K562 (cell line): ENCODE data around the gene MDC1. TPM values are rescaled to one million over a fixed set of nuclear protein-coding genes. Genes with fewer than 3 reads are reported as not detected.

Experiments used
- ATAC-seq: fragments of 200-7000 bp; cut with Tn5 transposase; 3 replicates; pipeline ENCODE4 v1.9.1; 2020; ENCODE audit warnings: moderate library complexity
- BruUV-seq: library from RNA; stranded (reverse); fragments of 400-500 nt; replicated peaks from 2 replicates; lab custom pipeline; 2021; lab: Mats Ljungman, UMichigan
- CTCF ChIA-PET: fragments of 300-600 bp; formaldehyde crosslinking; extraction: SDS; loops from one replicate; lab custom pipeline; 2021; ENCODE audit warnings: low intra/inter-chr PET ratio; lab: Yijun Ruan, JAX
- POLR2A ChIA-PET: fragments of 300-600, 350-650 bp; sonication (Branson Sonifier 250); formaldehyde crosslinking; extraction: SDS; loops from one replicate; lab custom pipeline; 2021; ENCODE audit warnings: antibody characterized with exemption, inconsistent platforms; lab: Yijun Ruan, JAX
- DNase-seq, 4 experiments: peaks; one replicate each; pipeline versions ENCODE4 v3.0.0 to v3.0.0-alpha.2; 2011 to 2018; ENCODE audit warnings: low spot score in 3 of 4, mixed read lengths in 3 of 4; ENCODE audit errors: extremely low read depth in 1 of 4
- FAIRE-seq: peaks from 2 replicates; lab custom pipeline; 2011; peaks lifted over from hg19 to GRCh38; lab: Jason Lieb, UNC
- H2AFZ ChIP-seq: 2 replicates; pipeline ENCODE4 v1.6.0; 2011; ENCODE audit warnings: low read depth, low read length, control low read depth, inconsistent platforms
- H3K27ac ChIP-seq: fragments of 200-600 bp; 3 replicates; pipeline ENCODE4 v1.8.0; 2011; ENCODE audit warnings: low read depth, mild to moderate bottlenecking, control low read depth, inconsistent platforms, low read length, moderate library complexity, mixed read lengths; ENCODE audit errors: extremely low read depth
- H3K27me3 ChIP-seq, 2 experiments: fragments of 300-600 bp in 1 of 2; 2 replicates in 1 of 2; 3 replicates in 1 of 2; pipeline versions ENCODE4 v1.6.0 to v1.8.0; 2011; ENCODE audit warnings: inconsistent platforms in 2 of 2, low read length in 2 of 2, mild to moderate bottlenecking in 1 of 2, mixed read lengths in 1 of 2, moderate library complexity in 1 of 2; ENCODE audit not compliant: control insufficient read depth in 2 of 2, insufficient read depth in 2 of 2
- H3K36me3 ChIP-seq: fragments of 300-600 bp; 3 replicates; pipeline ENCODE4 v1.8.0; 2011; ENCODE audit warnings: mild to moderate bottlenecking, low read length, inconsistent platforms; ENCODE audit not compliant: control insufficient read depth, insufficient read depth
- H3K4me1 ChIP-seq, 2 experiments: fragments of 200-600 bp in 1 of 2; replicated peaks in 1 of 2; 2 replicates in 1 of 2; 3 replicates in 1 of 2; pipeline versions ENCODE4 v1.5.1 to v1.8.0; 2011; ENCODE audit warnings: inconsistent platforms in 2 of 2, low read length in 2 of 2, mild to moderate bottlenecking in 1 of 2, mixed read lengths in 1 of 2, moderate library complexity in 1 of 2; ENCODE audit not compliant: control insufficient read depth in 2 of 2, insufficient read depth in 2 of 2
- H3K4me2 ChIP-seq: 2 replicates; pipeline ENCODE4 v1.6.1; 2011; ENCODE audit warnings: low read length, control low read depth, inconsistent platforms, mixed read lengths; ENCODE audit not compliant: insufficient read depth
- H3K4me3 ChIP-seq: fragments of 200-600 bp; sonication (generic), shearing (Covaris generic); 2 replicates; pipeline ENCODE4 v1.5.1; 2016; ENCODE audit warnings: control low read depth, inconsistent platforms
- H3K79me2 ChIP-seq: fragments of 200-600 bp; 3 replicates; pipeline ENCODE4 v1.8.0; 2011; ENCODE audit warnings: low read length, inconsistent platforms; ENCODE audit not compliant: control insufficient read depth, insufficient read depth
- H3K9ac ChIP-seq, 2 experiments: 2 replicates each; pipeline versions ENCODE4 v1.6.0 to v1.6.1; 2011; ENCODE audit warnings: low read depth in 2 of 2, low read length in 2 of 2, control low read depth in 1 of 2, inconsistent platforms in 1 of 2, mild to moderate bottlenecking in 1 of 2, mixed read lengths in 1 of 2; ENCODE audit not compliant: insufficient read depth in 1 of 2
- H3K9me1 ChIP-seq: one replicate; pipeline ENCODE4 v1.6.0; 2011; ENCODE audit warnings: inconsistent platforms, mild to moderate bottlenecking, low read length, moderate library complexity; ENCODE audit not compliant: control insufficient read depth, insufficient read depth
- H3K9me3 ChIP-seq: replicated peaks from 2 replicates; pipeline ENCODE4 v1.5.1; 2011; ENCODE audit warnings: low read depth, low read length, inconsistent platforms; ENCODE audit not compliant: control insufficient read depth, insufficient read depth
- H4K20me1 ChIP-seq: replicated peaks from 2 replicates; pipeline ENCODE4 v1.6.1; 2011; ENCODE audit warnings: low read length, inconsistent platforms, mixed read lengths; ENCODE audit not compliant: control insufficient read depth, insufficient read depth
- POLR2A ChIP-seq: fragments of 450-650 bp; conservative IDR thresholded peaks from 2 replicates; pipeline ENCODE4 v1.6.1; 2016
- RBFOX2 ChIP-seq: fragments of 200-400 bp; formaldehyde crosslinking; IDR thresholded peaks from 2 replicates; pipeline ENCODE4 v1.6.1; 2017; ENCODE audit warnings: low read depth, mild to moderate bottlenecking, low read length, moderate library complexity
- ZC3H4 ChIP-seq: sonication (generic); formaldehyde crosslinking; IDR thresholded peaks from 2 replicates; pipeline ENCODE4 v1.9.0; 2021; ENCODE audit warnings: missing genetic modification reagents, borderline replicate concordance
- WGBS: fragments of 100-300 bp; shearing (Covaris generic); methylation state at CpG from one replicate; pipeline ENCODE4 v1.1.6; 2016; ENCODE audit warnings: low coverage, mixed read lengths; ENCODE audit not compliant: insufficient coverage; ENCODE audit errors: missing lambda C conversion rate; 5-methylcytosine and 5-hydroxymethylcytosine counted together
- in situ Hi-C: fragments of 300-500 bp; cut with MboI; formaldehyde crosslinking; loops from 4 replicates; pipeline ENCODE4 v1.15.0; 2018; ENCODE audit warnings: inconsistent platforms, mixed read lengths
- intact Hi-C: fragments of 100-400 bp; cut with micrococcal nuclease; formaldehyde crosslinking; loops from 2 replicates; pipeline ENCODE4 v1.14.2; 2022
- polyA plus RNA-seq, 8 experiments: library from polyadenylated mRNA; depleted of rRNA in 4 of 8; stranded (reverse) in 5 of 8; unstranded in 3 of 8; fragments of >200 nt; fragmentation: Nextera tagmentation in 2 of 8; fragmentation: Illumina TruSeq in 1 of 8; extraction: Ambion mirVana in 2 of 8; extraction: Trizol in 1 of 8; gene quantifications; 2 replicates each; pipeline versions ENCODE4 v1.2.1 to v1.2.3, GENCODE V29; 2011 to 2014; ENCODE audit warnings: inconsistent platforms in 1 of 8, missing spikeins in 1 of 8
- small RNA-seq: library from RNA; depleted of rRNA; stranded (forward); fragments of <200 nt; gene quantifications from one replicate; pipeline ENCODE3, GENCODE V24; 2014
- total RNA-seq, 7 experiments: library from RNA; depleted of rRNA in 6 of 7; stranded (reverse); fragments of >200 nt in 6 of 7; fragmentation: Illumina TruSeq in 2 of 7; extraction: Trizol in 2 of 7; gene quantifications; 2 replicates each; pipeline versions ENCODE4 v1.2.1 to v1.2.3, GENCODE V29; 2011 to 2021; ENCODE audit warnings: low replicate concordance in 1 of 7
- TF ChIP-seq, protein P1 (sequence below): sonication (generic); formaldehyde crosslinking; IDR thresholded peaks from 2 replicates; pipeline ENCODE4 v1.8.1; 2023; ENCODE audit warnings: mild to moderate bottlenecking, missing genetic modification reagents

The MDC1 gene
- total and polyA plus RNA-seq, 9 of the 15 experiments (the other 6 are each of a cell fraction or from before 2014, with no cell fraction given), result 8.2 to 114 (median 20.0) TPM

- POLR2A ChIA-PET, result interaction anchor here (1.0 to 4.4 kb wide), 6 partner anchors 8 to 80 kb away, joined by 3 to 17 read pairs (median 6); partner anchors contain the start of gene MRPS18B
- WGBS, result 94% methylated on average over 11 of the region's 12 CpGs
Observed at GRCh38 chr6:30651143-30651542, 65.9 kb downstream of the MDC1 start.

More at GRCh38 chr6:30651143-30651542, 65.9 kb downstream of the MDC1 start:
- Histone ChIP-seq H3K79me2 (peaks cover 36% of the 10 kb centered on the region), H3K27me3 (no peaks in the 10 kb centered on the region), H3K9me3 (no peaks in the 10 kb centered on the region), H3K4me3 (no peak overlapping the region), H3K9ac (no peak overlapping the region), H3K9me1 (no peaks in the 10 kb centered on the region), H4K20me1 (no peaks in the 10 kb centered on the region), H2AFZ (no peak overlapping the region), H3K27ac (no peak overlapping the region), H3K36me3 (peaks cover 67% of the 10 kb centered on the region), H3K4me2 (no peak overlapping the region), H3K4me1 (peaks cover 7 to 24% of the 10 kb centered on the region in 2 experiments)
- BruUV-seq, result no TSS peak
- ATAC-seq (no peak), DNase-seq (no peak), FAIRE-seq (no peak)
- intact Hi-C loops, result no loop called here
- in situ Hi-C loops, result no loop called here
- CTCF ChIA-PET, result interaction anchor here (0.6 kb wide), 1 partner anchor 70 kb away, joined by 3 read pairs; no protein-coding TSS in a partner anchor
- TF ChIP-seq POLR2A (peak; percentile 2; the same call in 1 of the 2 replicates), RBFOX2 (0 out of 2 replicates have a peak, but pooled peaks have one; percentile 12), ZC3H4 (CRISPR knock-in tag) (no peak)
- TF ChIP-seq, protein P1, sequence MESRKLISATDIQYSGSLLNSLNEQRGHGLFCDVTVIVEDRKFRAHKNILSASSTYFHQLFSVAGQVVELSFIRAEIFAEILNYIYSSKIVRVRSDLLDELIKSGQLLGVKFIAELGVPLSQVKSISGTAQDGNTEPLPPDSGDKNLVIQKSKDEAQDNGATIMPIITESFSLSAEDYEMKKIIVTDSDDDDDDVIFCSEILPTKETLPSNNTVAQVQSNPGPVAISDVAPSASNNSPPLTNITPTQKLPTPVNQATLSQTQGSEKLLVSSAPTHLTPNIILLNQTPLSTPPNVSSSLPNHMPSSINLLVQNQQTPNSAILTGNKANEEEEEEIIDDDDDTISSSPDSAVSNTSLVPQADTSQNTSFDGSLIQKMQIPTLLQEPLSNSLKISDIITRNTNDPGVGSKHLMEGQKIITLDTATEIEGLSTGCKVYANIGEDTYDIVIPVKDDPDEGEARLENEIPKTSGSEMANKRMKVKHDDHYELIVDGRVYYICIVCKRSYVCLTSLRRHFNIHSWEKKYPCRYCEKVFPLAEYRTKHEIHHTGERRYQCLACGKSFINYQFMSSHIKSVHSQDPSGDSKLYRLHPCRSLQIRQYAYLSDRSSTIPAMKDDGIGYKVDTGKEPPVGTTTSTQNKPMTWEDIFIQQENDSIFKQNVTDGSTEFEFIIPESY (CRISPR knock-in tag), result peak; percentile 67; the same call in 1 of the 2 replicates

Small RNAs within 50 kb of the gene (small RNA-seq; reads per million reads assigned to genes)
- gene RF00019 (not detected), gene RN7SL353P (not detected)

Other genes starting within 250 kb of the MDC1 start
Only the 7 nearest of the 19 such genes appear.
- gene C6orf136, start 70.1 kb downstream of the MDC1 start, total RNA-seq (2014; rRNA removed), result 16.9 and 26.8 TPM in 2 replicates
- 14.1 and 14.5 TPM in 2 replicates for gene C6orf136, start 70.1 kb downstream of the MDC1 start, total RNA-seq (2014; rRNA removed; fragmentation: Illumina TruSeq; extraction: Trizol)
- 15.6 and 19.0 TPM in 2 replicates for gene C6orf136, start 70.1 kb downstream of the MDC1 start, total RNA-seq (2015; rRNA removed; fragmentation: Illumina TruSeq; extraction: Trizol)
- gene C6orf136, start 70.1 kb downstream of the MDC1 start, total RNA-seq (2021), result 55.0 and 63.1 TPM in 2 replicates
- 16.2 and 35.4 TPM in 2 replicates for gene C6orf136, start 70.1 kb downstream of the MDC1 start, polyA plus RNA-seq (2011; rRNA removed)
- 50.3 and 54.6 TPM in 2 replicates for gene C6orf136, start 70.1 kb downstream of the MDC1 start, polyA plus RNA-seq (2014; fragmentation: Illumina TruSeq; extraction: Trizol)
- gene C6orf136, start 70.1 kb downstream of the MDC1 start, polyA plus RNA-seq (2014; fragmentation: Nextera tagmentation; extraction: Ambion mirVana), result 10 to 100 TPM; 18.4 to 18.5 TPM
- gene C6orf136, start 70.1 kb downstream of the MDC1 start, polyA plus RNA-seq (2014; rRNA removed), result 34.7 and 43.6 TPM in 2 replicates
- 57.7 and 62.8 TPM in 2 replicates for gene DHX16, start 44.3 kb downstream of the MDC1 start, total RNA-seq (2014; rRNA removed)
- 45.2 and 45.3 TPM in 2 replicates for gene DHX16, start 44.3 kb downstream of the MDC1 start, total RNA-seq (2014; rRNA removed; fragmentation: Illumina TruSeq; extraction: Trizol)
- 60.2 and 65.1 TPM in 2 replicates for gene DHX16, start 44.3 kb downstream of the MDC1 start, total RNA-seq (2015; rRNA removed; fragmentation: Illumina TruSeq; extraction: Trizol)
- 42.7 and 47.5 TPM in 2 replicates for gene DHX16, start 44.3 kb downstream of the MDC1 start, total RNA-seq (2021)
- gene DHX16, start 44.3 kb downstream of the MDC1 start, polyA plus RNA-seq (2011; rRNA removed), result 41.5 and 57.4 TPM in 2 replicates
- gene DHX16, start 44.3 kb downstream of the MDC1 start, polyA plus RNA-seq (2014; fragmentation: Illumina TruSeq; extraction: Trizol), result 65.1 and 66.1 TPM in 2 replicates
- gene DHX16, start 44.3 kb downstream of the MDC1 start, polyA plus RNA-seq (2014; fragmentation: Nextera tagmentation; extraction: Ambion mirVana), result 10 to 100 TPM; 14.6 to 15.3 TPM
- 47.9 and 57.3 TPM in 2 replicates for gene DHX16, start 44.3 kb downstream of the MDC1 start, polyA plus RNA-seq (2014; rRNA removed)
- 29.1 and 46.5 TPM in 2 replicates for gene PPP1R18, start 30.6 kb downstream of the MDC1 start, total RNA-seq (2014; rRNA removed)
- gene PPP1R18, start 30.6 kb downstream of the MDC1 start, total RNA-seq (2014; rRNA removed; fragmentation: Illumina TruSeq; extraction: Trizol), result 36.3 and 37.5 TPM in 2 replicates
- gene PPP1R18, start 30.6 kb downstream of the MDC1 start, total RNA-seq (2015; rRNA removed; fragmentation: Illumina TruSeq; extraction: Trizol), result 42.6 and 45.3 TPM in 2 replicates
- 65.1 and 69.5 TPM in 2 replicates for gene PPP1R18, start 30.6 kb downstream of the MDC1 start, total RNA-seq (2021)
- gene PPP1R18, start 30.6 kb downstream of the MDC1 start, polyA plus RNA-seq (2011; rRNA removed), result 80.5 and 118 TPM in 2 replicates
- 96.8 and 99.2 TPM in 2 replicates for gene PPP1R18, start 30.6 kb downstream of the MDC1 start, polyA plus RNA-seq (2014; fragmentation: Illumina TruSeq; extraction: Trizol)
- gene PPP1R18, start 30.6 kb downstream of the MDC1 start, polyA plus RNA-seq (2014; fragmentation: Nextera tagmentation; extraction: Ambion mirVana), result 10 to 100 TPM; 12.0 to 12.6 TPM
- 60.2 and 69.0 TPM in 2 replicates for gene PPP1R18, start 30.6 kb downstream of the MDC1 start, polyA plus RNA-seq (2014; rRNA removed)
- 9.7 and 12.4 TPM in 2 replicates for gene NRM, start 26.3 kb downstream of the MDC1 start, total RNA-seq (2014; rRNA removed)
- gene NRM, start 26.3 kb downstream of the MDC1 start, total RNA-seq (2014; rRNA removed; fragmentation: Illumina TruSeq; extraction: Trizol), result 10.6 and 14.4 TPM in 2 replicates
- gene NRM, start 26.3 kb downstream of the MDC1 start, total RNA-seq (2015; rRNA removed; fragmentation: Illumina TruSeq; extraction: Trizol), result 17.4 and 18.1 TPM in 2 replicates
- 32.9 and 35.7 TPM in 2 replicates for gene NRM, start 26.3 kb downstream of the MDC1 start, total RNA-seq (2021)
- 12.6 and 22.9 TPM in 2 replicates for gene NRM, start 26.3 kb downstream of the MDC1 start, polyA plus RNA-seq (2011; rRNA removed)
- 57.9 and 58.2 TPM in 2 replicates for gene NRM, start 26.3 kb downstream of the MDC1 start, polyA plus RNA-seq (2014; fragmentation: Illumina TruSeq; extraction: Trizol)
- 10 to 100 TPM; 16.1 to 18.6 TPM for gene NRM, start 26.3 kb downstream of the MDC1 start, polyA plus RNA-seq (2014; fragmentation: Nextera tagmentation; extraction: Ambion mirVana)
- gene NRM, start 26.3 kb downstream of the MDC1 start, polyA plus RNA-seq (2014; rRNA removed), result 19.4 and 22.5 TPM in 2 replicates
- 1,062 and 1,409 TPM in 2 replicates for gene TUBB, start 3.1 kb upstream of the MDC1 start, total RNA-seq (2014; rRNA removed)
- gene TUBB, start 3.1 kb upstream of the MDC1 start, total RNA-seq (2014; rRNA removed; fragmentation: Illumina TruSeq; extraction: Trizol), result 863 and 971 TPM in 2 replicates
- 1,443 and 1,478 TPM in 2 replicates for gene TUBB, start 3.1 kb upstream of the MDC1 start, total RNA-seq (2015; rRNA removed; fragmentation: Illumina TruSeq; extraction: Trizol)
- gene TUBB, start 3.1 kb upstream of the MDC1 start, total RNA-seq (2021), result 1,495 and 1,529 TPM in 2 replicates
- gene TUBB, start 3.1 kb upstream of the MDC1 start, polyA plus RNA-seq (2011; rRNA removed), result 2,369 and 2,705 TPM in 2 replicates
- 2,541 and 2,870 TPM in 2 replicates for gene TUBB, start 3.1 kb upstream of the MDC1 start, polyA plus RNA-seq (2014; fragmentation: Illumina TruSeq; extraction: Trizol)
- 1,000 to 10,000 TPM; 1,106 to 1,864 TPM for gene TUBB, start 3.1 kb upstream of the MDC1 start, polyA plus RNA-seq (2014; fragmentation: Nextera tagmentation; extraction: Ambion mirVana)
- gene TUBB, start 3.1 kb upstream of the MDC1 start, polyA plus RNA-seq (2014; rRNA removed), result 1,462 and 1,903 TPM in 2 replicates
- 118 and 131 TPM in 2 replicates for gene FLOT1, start 25.4 kb upstream of the MDC1 start, total RNA-seq (2014; rRNA removed)
- gene FLOT1, start 25.4 kb upstream of the MDC1 start, total RNA-seq (2014; rRNA removed; fragmentation: Illumina TruSeq; extraction: Trizol), result 84.7 and 84.8 TPM in 2 replicates
- 101 and 102 TPM in 2 replicates for gene FLOT1, start 25.4 kb upstream of the MDC1 start, total RNA-seq (2015; rRNA removed; fragmentation: Illumina TruSeq; extraction: Trizol)
- 124 and 127 TPM in 2 replicates for gene FLOT1, start 25.4 kb upstream of the MDC1 start, total RNA-seq (2021)
- 131 and 154 TPM in 2 replicates for gene FLOT1, start 25.4 kb upstream of the MDC1 start, polyA plus RNA-seq (2011; rRNA removed)
- gene FLOT1, start 25.4 kb upstream of the MDC1 start, polyA plus RNA-seq (2014; fragmentation: Illumina TruSeq; extraction: Trizol), result 138 and 144 TPM in 2 replicates
- 10 to 100 TPM; 11.7 to 12.0 TPM for gene FLOT1, start 25.4 kb upstream of the MDC1 start, polyA plus RNA-seq (2014; fragmentation: Nextera tagmentation; extraction: Ambion mirVana)
- gene FLOT1, start 25.4 kb upstream of the MDC1 start, polyA plus RNA-seq (2014; rRNA removed), result 149 and 174 TPM in 2 replicates
- gene IER3, start 27.3 kb upstream of the MDC1 start, total RNA-seq (2014; rRNA removed), result 18.7 and 24.7 TPM in 2 replicates
- gene IER3, start 27.3 kb upstream of the MDC1 start, total RNA-seq (2014; rRNA removed; fragmentation: Illumina TruSeq; extraction: Trizol), result 8.0 and 8.2 TPM in 2 replicates
- 13.0 and 15.1 TPM in 2 replicates for gene IER3, start 27.3 kb upstream of the MDC1 start, total RNA-seq (2015; rRNA removed; fragmentation: Illumina TruSeq; extraction: Trizol)
- 23.4 and 24.1 TPM in 2 replicates for gene IER3, start 27.3 kb upstream of the MDC1 start, total RNA-seq (2021)
- gene IER3, start 27.3 kb upstream of the MDC1 start, polyA plus RNA-seq (2011; rRNA removed), result 8.8 and 11.5 TPM in 2 replicates
- gene IER3, start 27.3 kb upstream of the MDC1 start, polyA plus RNA-seq (2014; fragmentation: Illumina TruSeq; extraction: Trizol), result 11.4 and 12.5 TPM in 2 replicates
- 1 to 10 TPM; 1.5 to 1.7 TPM for gene IER3, start 27.3 kb upstream of the MDC1 start, polyA plus RNA-seq (2014; fragmentation: Nextera tagmentation; extraction: Ambion mirVana)
- gene IER3, start 27.3 kb upstream of the MDC1 start, polyA plus RNA-seq (2014; rRNA removed), result 26.0 and 30.0 TPM in 2 replicates